Spleen (tissue), 7 donors: ENCODE measurements around the gene PGAP3.

Experiments used
- CTCF ChIP-seq, 11 experiments: fragments of 200-600 bp in 7 of 11; fragments of 450-650 bp in 4 of 11; sonication (generic) in 4 of 11; IDR thresholded peaks in 8 of 11; conservative IDR thresholded peaks in 3 of 11; 1 replicate in 7 of 11; 2 replicates in 4 of 11; pipeline versions ENCODE4 v1.4.0 to v1.8.0; 2016 to 2021; ENCODE audit warnings: antibody characterized with exemption in 11 of 11, inconsistent platforms in 4 of 11, mild to moderate bottlenecking in 1 of 11
- POLR2A ChIP-seq, 3 donors: fragments of 450-650 bp; IDR thresholded peaks; one replicate each; pipeline ENCODE4 v1.5.1; 2017; ENCODE audit warnings: antibody characterized with exemption in 3 of 3, mild to moderate bottlenecking in 1 of 3
- donor health status: DM: no; HTN: no; CAD: no; lungs with moderate emphysema.
- donor health status: DM: no; HTN: no; CAD: no.
- donor health status: DM: no; HTN: no; CAD: no.

DNA sequence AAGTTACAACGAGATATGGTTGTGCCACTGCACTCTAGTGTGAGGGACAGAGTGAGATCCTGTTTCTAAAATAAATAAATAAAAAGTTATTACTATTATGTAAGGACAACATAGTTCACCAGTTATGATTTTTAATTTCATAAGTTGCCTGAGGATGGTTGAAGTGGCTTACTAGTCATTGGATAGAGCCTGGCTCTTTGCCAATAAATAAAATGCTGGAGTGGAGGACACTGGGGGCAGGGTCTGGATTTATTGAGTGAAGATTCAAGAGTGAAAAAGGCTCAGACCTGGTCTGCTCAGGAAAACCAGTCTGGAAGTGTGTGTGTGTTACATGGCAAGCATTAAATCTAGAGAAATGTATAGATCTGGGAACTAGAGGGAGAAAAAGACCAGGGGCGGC lies 48.8 kb downstream of the PGAP3 start:
- TF ChIP-seq CTCF (IDR thresholded peaks at IDR 0.05 in 8 of 11, conservative IDR thresholded peaks at IDR 0.05 in 3 of 11) = no peak
- TF ChIP-seq POLR2A (IDR thresholded peaks at IDR 0.05) = no peak
